Esophagus squamous epithelium (tissue), 5 donors: ENCODE measurements around the gene OR10P1. TPM values are rescaled to one million over a fixed set of nuclear protein-coding genes. Genes with fewer than 3 reads are reported as not detected.
"Not testable (repeated sequence)": the region's sequence is repeated elsewhere in the genome, so short reads cannot be mapped to it uniquely, and the experiment has no call there.

Experiments used
- DNase-seq: peaks from one replicate; lab custom pipeline; 2025; lab: John Stamatoyannopoulos, UW
- H3K27ac ChIP-seq, 4 donors: fragments of 200-600 bp; sonication (generic); one replicate each; pipeline ENCODE4 v1.5.1; 2016 to 2019; ENCODE audit warnings: mild to moderate bottlenecking in 1 of 4
- H3K27me3 ChIP-seq, 4 donors: fragments of 200-600 bp; sonication (generic); 1 replicate in 3 of 4; 2 replicates in 1 of 4; pipeline versions ENCODE4 v1.5.1 to v1.6.0; 2017 to 2021; ENCODE audit warnings: antibody characterized with exemption in 1 of 4
- H3K36me3 ChIP-seq, 3 donors: fragments of 200-600 bp; sonication (generic); one replicate each; pipeline ENCODE4 v1.5.1; 2016 to 2019
- H3K4me1 ChIP-seq, 3 donors: fragments of 200-600 bp; sonication (generic); one replicate each; pipeline ENCODE4 v1.5.1; 2017 to 2019
- H3K4me3 ChIP-seq, 4 donors: fragments of 200-600 bp; sonication (generic); 1 replicate in 3 of 4; 2 replicates in 1 of 4; pipeline ENCODE4 v1.5.1; 2016 to 2019; ENCODE audit warnings: mild to moderate bottlenecking in 2 of 4, moderate library complexity in 1 of 4
- H3K9me3 ChIP-seq, 3 donors: fragments of 200-600 bp; sonication (generic); one replicate each; pipeline ENCODE4 v1.5.1; 2016 to 2019
- POLR2A ChIP-seq, 4 donors: fragments of 450-650 bp; IDR thresholded peaks; one replicate each; pipeline ENCODE4 v1.6.1; 2017; ENCODE audit warnings: antibody characterized with exemption in 4 of 4, mild to moderate bottlenecking in 4 of 4, moderate library complexity in 3 of 4
- WGBS, 2 donors: methylation state at CpG; one replicate each; pipeline ENCODE4 v1.1.5; 2018; 5-methylcytosine and 5-hydroxymethylcytosine counted together
- intact Hi-C: fragments of 100-400 bp; cut with DNase I; formaldehyde crosslinking; loops from one replicate; pipeline ENCODE4 v1.15.0; 2022
- total RNA-seq, 4 donors: library from RNA; depleted of rRNA; stranded (reverse); fragments of >200 nt; gene quantifications; one replicate each; pipeline ENCODE4 v1.1.0, GENCODE V29; 2016
- TF ChIP-seq, protein P1 (sequence below), 6 experiments: fragments of 450-650 bp in 4 of 6; fragments of 200-600 bp in 2 of 6; sonication (generic) in 2 of 6; IDR thresholded peaks; one replicate each; pipeline ENCODE4 v1.5.1; 2016 to 2019; ENCODE audit warnings: antibody characterized with exemption in 6 of 6, mild to moderate bottlenecking in 4 of 6, moderate library complexity in 4 of 6
- donor health status: DM: yes; HTN: yes; CAD: no.

The OR10P1 gene, protein sequence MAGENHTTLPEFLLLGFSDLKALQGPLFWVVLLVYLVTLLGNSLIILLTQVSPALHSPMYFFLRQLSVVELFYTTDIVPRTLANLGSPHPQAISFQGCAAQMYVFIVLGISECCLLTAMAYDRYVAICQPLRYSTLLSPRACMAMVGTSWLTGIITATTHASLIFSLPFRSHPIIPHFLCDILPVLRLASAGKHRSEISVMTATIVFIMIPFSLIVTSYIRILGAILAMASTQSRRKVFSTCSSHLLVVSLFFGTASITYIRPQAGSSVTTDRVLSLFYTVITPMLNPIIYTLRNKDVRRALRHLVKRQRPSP
- total RNA-seq, result not detected

DNA sequence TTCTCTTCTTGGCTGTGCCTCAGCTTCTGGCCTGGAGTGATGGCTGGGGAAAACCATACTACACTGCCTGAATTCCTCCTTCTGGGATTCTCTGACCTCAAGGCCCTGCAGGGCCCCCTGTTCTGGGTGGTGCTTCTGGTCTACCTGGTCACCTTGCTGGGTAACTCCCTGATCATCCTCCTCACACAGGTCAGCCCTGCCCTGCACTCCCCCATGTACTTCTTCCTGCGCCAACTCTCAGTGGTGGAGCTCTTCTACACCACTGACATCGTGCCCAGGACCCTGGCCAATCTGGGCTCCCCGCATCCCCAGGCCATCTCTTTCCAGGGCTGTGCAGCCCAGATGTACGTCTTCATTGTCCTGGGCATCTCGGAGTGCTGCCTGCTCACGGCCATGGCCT lies at the start of gene OR10P1:
OR10P1 (plus strand) TSS at position 40 of the 400 bp plus-strand sequence; CDS start at position 40, 0 bp downstream.
- WGBS, 2 donors, result 70 to 86% methylated on average over 6 of the region's 6 CpGs
- TF ChIP-seq, protein P1, sequence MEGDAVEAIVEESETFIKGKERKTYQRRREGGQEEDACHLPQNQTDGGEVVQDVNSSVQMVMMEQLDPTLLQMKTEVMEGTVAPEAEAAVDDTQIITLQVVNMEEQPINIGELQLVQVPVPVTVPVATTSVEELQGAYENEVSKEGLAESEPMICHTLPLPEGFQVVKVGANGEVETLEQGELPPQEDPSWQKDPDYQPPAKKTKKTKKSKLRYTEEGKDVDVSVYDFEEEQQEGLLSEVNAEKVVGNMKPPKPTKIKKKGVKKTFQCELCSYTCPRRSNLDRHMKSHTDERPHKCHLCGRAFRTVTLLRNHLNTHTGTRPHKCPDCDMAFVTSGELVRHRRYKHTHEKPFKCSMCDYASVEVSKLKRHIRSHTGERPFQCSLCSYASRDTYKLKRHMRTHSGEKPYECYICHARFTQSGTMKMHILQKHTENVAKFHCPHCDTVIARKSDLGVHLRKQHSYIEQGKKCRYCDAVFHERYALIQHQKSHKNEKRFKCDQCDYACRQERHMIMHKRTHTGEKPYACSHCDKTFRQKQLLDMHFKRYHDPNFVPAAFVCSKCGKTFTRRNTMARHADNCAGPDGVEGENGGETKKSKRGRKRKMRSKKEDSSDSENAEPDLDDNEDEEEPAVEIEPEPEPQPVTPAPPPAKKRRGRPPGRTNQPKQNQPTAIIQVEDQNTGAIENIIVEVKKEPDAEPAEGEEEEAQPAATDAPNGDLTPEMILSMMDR (IDR thresholded peaks at IDR 0.05), result no peak
- no peak for TF ChIP-seq POLR2A (IDR thresholded peaks at IDR 0.05)

DNA sequence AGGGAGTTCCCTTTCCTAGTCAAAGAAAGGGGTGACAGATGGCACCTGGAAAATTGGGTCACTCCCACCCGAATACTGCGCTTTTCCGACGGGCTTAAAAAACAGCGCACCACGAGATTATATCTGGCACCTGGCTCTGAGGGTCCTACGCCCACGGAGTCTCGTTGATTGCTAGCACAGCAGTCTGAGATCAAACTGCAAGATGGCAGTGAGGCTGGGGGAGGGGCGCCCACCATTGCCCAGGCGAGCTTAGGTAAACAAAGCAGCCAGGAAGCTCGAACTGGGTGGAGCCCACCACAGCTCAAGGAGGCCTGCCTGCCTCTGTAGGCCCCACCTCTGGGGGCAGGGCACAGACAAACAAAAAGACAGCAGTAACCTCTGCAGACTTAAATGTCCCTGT lies 46.5 kb upstream of the OR10P1 start:
- H3K27ac ChIP-seq, intact Hi-C loops, H3K27me3 ChIP-seq, H3K4me3 ChIP-seq, H3K36me3 ChIP-seq, H3K4me1 ChIP-seq, DNase-seq, H3K9me3 ChIP-seq: not testable (repeated sequence)
- 20 to 78% methylated on average over 1 to 6 of the region's 12 CpGs for WGBS, 2 donors

More for the DNA sequence above, at the start of gene OR10P1:
- peaks cover 0 to 7% (median 0%) of the 10 kb centered on the region in 4 donors for H3K27me3 ChIP-seq
- no peak within 1 kb of the TSS for H3K4me3 ChIP-seq
- DNase-seq, result no peak
- no peak within 1 kb of the TSS for H3K27ac ChIP-seq
- H3K9me3 ChIP-seq, result no peaks in the 10 kb centered on the region
- intact Hi-C loops, result no loop called here
- H3K36me3 ChIP-seq, result no peaks in the 10 kb centered on the region
- H3K4me1 ChIP-seq, result no peaks in the 10 kb centered on the region

DNA sequence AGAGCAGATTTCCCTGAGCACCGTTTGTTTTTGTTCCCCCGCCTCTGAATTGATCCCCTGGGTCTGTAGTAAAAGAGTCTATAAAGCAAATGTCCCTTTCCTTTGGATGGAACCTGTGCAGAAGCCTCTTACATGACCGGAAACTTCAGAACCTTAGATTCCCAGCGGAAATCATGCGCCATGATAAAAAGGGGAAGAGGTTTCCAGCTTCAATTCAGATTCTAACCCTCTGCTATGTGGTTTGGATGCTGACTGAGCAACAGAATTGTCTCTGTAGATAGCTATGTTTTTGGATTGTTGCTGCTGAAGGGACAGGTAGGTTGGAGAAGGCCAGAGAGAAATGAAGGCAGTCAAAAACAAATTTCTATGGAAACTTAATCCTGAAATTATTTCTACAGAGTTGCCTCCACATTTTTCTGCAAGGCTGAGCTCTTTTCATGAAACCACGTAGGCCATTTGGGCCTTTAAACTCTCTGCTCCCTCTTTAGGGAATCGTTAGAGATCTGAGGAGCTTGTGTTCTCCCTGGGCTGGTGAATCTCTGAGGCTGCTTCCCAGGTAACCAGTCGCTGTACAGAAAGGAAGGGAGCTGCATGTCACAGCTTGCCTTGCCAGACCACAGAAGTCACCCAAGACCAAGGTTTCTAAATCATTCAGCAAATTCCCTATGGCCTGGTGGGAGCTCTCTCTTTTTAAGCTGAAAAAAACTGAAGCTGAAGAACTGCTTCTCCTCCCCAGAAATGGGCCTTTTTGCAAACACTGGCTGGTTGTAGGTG lies 28.7 kb upstream of the OR10P1 start:
- Histone ChIP-seq H3K36me3 (no peaks in the 10 kb centered on the region), H3K27me3 (peaks cover 0 to 3% (median 0%) of the 10 kb centered on the region in 4 donors), H3K27ac (no peak overlapping the region), H3K9me3 (no peaks in the 10 kb centered on the region), H3K4me3 (no peak overlapping the region), H3K4me1 (no peaks in the 10 kb centered on the region)
- intact Hi-C loops, result no loop called here
- 49 to 56% methylated on average over 8 of the region's 8 CpGs for WGBS, 2 donors
- DNase-seq, result no peak
- TF ChIP-seq POLR2A (IDR thresholded peaks at IDR 0.05), result no peak
- TF ChIP-seq, protein P1 (IDR thresholded peaks at IDR 0.05), result no peak

DNA sequence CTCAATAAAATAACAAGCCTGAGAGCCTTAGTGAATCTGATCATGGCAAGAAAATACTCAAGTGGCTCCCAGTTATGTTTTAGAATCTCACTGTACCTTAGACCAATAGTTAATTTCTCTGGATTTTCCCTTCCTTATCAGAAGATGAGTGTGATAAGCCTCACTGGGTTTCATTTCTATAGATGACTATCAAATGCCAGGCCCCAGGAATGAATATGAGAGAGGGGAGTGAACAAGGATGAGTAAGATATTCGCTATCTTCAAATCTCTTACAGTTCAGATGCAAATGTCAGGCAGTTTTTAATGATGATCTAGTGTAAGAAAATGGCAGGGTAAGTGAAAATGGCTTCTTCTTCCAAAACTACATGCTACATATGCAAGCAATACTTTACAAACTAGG lies 26.1 kb upstream of the OR10P1 start:
- Histone ChIP-seq H3K27me3 (peaks cover 0 to 3% (median 0%) of the 10 kb centered on the region in 4 donors), H3K4me1 (no peaks in the 10 kb centered on the region), H3K9me3 (peaks cover 0 to 5% (median 0%) of the 10 kb centered on the region in 3 donors), H3K4me3 (no peak overlapping the region), H3K27ac (no peak overlapping the region), H3K36me3 (no peaks in the 10 kb centered on the region)
- no peak for TF ChIP-seq POLR2A (IDR thresholded peaks at IDR 0.05)
- TF ChIP-seq, protein P1 (IDR thresholded peaks at IDR 0.05), result no peak
- 74 to 100% methylated on average over 1 of the region's 1 CpG for WGBS, 2 donors
- no peak for DNase-seq
- intact Hi-C loops, result no loop called here

DNA sequence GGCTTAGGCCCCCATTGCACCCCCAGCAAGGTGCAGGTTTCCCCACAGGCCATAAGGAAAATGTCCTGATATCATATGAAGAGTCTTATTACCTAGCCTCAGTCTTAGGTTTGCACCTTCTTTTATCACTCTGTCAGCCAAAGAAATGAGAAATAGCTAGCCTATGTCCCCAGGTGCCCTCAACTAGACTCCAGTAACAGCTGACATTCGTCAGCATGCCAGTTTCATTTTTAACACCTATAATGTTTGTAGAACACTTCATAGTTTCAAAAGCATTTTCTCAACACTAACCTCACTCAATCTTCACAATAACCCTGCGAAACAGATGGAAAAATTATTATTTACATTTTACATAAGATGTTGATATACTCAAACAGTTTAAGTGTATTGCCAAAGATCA lies 24.0 kb upstream of the OR10P1 start:
- Histone ChIP-seq H3K27ac (no peak overlapping the region), H3K9me3 (peaks cover 0 to 14% (median 6%) of the 10 kb centered on the region in 3 donors), H3K4me3 (no peak overlapping the region), H3K27me3 (peaks cover 0 to 3% (median 0%) of the 10 kb centered on the region in 4 donors), H3K36me3 (no peaks in the 10 kb centered on the region), H3K4me1 (no peaks in the 10 kb centered on the region)
- TF ChIP-seq POLR2A (IDR thresholded peaks at IDR 0.05), result no peak
- TF ChIP-seq, protein P1 (IDR thresholded peaks at IDR 0.05), result no peak
- no peak for DNase-seq
- intact Hi-C loops, result no loop called here
- WGBS, 2 donors, result 46 to 69% methylated on average over 2 of the region's 2 CpGs
